NCI-H1694 treated with DMSO at 0.1 percent for 48 hours (cell line): ENCODE results near the gene PLA2G4B.
A peak's percentile ranks its signal among the peaks of the same experiment; 100 is the strongest.

Experiments
- DNase-seq: peaks from one replicate; lab custom pipeline; 2025; lab: John Stamatoyannopoulos, UW

Gene PLA2G4B

DNA sequence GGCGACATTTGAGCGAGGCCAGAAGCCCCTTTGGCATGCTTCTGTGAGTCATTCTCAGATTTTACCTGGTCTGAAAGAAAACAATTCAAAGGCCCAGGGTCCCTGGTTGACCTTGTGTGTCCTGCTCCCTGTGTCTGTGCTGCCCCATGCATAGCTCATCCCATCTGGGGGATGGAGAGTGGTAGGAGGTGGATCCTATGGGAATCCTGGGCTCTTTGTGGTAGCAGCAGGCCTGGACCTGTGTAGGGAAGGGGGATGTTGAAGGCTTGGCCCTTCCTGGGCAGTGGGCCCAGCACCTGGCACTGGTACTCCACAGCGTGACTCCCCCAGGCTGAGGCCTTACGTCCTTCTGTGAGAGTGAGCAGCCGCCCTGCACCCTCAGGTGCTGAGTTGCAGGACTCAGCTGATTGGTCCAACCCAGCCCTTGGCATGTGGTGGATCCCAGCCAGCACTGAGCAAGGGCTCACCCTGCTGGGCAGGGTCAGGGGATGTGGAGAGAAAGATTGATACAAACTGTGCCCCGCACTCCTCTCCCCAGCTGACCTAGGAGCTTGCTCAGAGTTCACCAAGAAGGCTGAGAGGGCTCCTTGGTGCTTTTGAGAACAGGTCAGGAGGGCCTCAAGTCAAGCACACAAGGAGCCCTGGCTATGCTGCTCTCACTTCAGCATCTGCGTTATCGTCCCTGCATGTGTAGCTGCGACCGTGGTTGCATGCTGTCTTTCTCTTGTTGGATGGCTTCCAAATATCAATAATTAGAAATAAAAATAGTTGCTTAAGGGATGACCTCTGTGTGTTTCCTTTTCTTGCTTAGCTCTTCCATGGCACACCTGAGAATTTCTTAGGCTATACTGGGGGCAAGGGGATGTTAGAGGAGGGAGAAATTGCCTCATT lies 32.1 kb upstream of the PLA2G4B start:
- DNase-seq = no peak

DNA sequence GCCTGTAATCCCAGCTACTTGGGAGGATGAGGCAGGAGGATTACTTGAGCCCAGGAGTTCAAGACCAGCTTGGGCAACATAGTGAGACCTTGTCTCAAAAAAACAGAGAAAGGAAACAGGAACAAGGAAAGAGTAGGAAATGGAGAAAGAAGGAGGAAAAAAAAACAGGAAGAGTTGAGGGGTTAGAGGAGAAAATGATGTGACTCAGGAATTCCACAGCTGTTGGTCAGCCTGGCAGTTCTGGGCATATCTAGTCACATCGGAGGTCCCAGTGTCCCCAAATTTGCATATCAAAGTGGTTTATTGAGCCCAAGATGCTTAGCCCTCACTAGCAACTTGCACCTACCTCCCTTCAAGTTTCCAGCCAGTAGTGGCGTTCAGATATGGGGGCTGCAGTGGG lies 29.5 kb upstream of the PLA2G4B start:
- DNase-seq = no peak

DNA sequence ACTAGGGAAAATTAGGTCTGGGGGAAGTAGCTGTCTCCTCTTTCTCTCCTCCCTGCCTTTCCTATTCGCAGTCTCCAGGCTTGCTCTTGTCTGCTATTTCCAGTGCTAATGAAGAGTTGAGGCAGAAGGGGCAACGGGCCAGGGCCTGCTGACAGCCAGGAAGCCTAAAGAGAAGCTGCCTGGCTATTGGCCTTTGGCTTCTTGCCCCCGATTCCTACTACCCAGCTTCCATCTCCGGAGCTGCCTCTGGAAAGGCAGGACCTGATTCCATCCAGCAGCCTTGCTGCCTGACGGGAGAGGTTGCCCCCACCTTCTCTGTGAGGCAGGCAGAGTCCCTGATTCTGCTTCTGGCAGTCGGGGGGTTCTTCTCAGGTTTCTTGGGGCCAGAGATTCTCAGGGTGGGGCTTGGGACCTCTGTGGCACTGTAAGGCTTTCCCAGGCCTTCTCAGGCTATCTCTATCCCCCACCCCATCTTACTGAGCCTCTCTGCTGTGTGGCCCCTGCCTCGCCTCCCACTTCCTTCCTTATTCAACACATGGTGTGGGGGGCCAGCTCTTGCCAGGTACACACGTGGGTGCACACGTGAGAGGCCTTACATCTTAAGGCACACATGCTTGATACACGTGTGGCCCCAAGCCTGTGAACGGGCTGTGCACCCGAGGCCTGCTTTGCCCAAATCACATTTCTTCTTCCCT lies 29.0 kb upstream of the PLA2G4B start:
- no peak for DNase-seq

DNA sequence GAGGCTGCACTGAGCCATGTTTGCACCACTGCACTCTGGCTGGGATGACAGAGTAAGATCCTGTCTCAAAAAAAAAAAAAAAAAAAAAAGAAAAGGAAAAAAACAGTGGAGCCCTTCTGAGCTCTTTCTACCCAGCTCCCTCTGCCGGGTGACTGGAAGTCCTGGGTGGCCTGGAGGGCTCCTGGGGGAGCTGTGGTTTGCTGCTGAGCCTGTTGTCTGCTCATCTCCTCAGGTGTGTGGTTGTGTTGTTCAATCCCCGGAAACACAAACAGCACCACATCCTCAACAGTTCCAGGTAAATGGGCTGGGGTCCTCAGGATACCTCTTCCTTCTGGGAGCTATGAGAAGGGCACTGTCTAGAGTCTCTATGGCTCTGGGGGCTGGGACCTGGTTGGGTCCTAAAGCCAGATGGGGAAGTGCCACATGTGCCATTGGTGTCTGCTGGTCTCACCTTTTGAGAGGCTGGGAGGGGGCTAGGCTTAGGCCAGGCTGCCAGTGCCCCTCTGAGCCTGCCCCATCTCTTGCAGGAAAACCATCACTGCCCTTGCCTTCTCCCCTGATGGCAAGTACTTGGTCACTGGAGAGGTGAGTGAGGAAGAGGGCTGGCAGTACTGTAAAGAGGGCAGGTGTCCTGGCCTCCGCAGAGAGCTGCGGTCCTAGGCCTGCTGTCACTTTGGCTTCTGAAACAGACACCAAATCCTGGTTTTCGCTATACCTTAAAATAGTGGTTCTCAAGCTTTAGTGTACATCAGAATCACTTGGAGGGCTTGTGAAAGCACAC lies 27.8 kb upstream of the PLA2G4B start:
- no peak for DNase-seq

DNA sequence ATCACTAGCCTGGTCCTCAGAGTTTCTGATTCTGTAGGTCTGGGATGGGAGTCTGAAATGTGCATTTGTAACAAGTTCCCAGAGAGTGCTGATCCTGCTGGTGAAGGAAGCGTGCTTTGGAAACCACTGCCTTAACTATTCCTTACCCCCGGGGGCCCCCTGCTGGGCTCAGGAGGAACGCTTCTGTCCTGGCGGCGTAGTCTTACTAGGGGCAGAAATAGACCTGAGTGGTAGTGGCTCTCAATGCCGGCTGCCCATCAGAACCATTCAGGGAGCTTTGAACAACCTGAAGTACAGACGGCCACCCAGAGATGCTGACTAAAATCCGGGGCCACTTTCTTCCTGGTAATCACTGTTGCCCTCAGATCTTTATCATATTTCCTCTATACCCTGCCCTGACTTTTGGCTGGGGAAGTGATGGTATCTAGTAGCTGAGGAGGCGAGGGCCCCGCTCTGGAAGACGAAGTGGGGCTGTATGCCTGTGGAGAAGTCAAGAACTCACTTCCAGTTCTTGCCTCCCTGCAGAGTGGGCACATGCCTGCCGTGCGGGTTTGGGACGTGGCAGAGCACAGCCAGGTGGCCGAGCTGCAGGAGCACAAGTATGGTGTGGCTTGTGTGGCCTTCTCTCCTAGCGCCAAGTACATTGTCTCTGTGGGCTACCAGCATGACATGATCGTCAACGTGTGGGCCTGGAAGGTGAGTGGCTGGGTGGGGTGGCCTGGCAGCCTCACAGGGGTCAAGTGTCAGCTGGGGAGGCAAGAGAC lies 27.0 kb upstream of the PLA2G4B start:
- DNase-seq = peak; percentile 63

DNA sequence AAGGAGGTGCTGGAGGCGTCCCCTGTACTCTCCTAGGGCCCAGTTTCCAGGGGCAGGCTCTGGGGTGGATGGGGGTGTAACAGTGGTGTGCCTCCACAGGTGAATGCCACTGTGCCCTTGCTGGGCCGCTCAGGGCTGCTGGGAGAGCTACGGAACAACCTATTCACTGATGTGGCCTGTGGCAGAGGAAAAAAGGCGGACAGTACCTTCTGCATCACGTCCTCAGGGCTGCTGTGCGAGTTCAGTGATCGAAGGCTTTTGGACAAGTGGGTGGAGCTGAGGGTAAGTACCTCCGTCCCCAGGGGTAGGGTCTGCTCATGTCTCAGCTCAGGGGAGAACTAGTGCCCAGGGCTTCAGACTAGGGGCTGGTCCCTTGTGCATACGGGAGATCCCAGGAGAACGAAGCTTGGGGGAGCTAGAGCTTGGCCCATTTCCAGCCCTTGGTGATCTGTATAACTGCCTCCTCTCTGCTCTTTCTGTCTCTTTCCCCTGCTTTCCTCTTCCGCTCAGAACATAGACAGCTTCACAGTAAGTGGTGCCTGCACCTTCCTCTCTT lies 25.7 kb upstream of the PLA2G4B start:
- no peak for DNase-seq

DNA sequence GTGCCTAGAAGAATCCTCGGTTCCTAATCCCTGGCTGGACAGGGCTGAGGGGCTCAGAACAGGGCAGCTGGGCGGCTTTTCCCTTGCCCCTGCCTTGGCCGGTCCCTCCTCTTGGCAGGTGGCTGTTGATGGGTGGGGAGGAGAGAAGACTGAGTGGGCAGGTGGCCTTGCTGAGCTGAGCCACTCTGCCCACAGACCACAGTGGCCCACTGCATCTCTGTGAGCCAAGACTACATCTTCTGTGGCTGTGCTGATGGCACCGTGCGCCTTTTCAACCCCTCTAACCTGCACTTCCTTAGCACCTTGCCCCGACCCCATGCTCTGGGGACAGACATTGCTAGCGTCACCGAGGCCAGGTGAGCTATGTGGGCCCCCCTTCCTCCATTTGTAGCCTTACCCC lies 25.2 kb upstream of the PLA2G4B start:
- no peak for DNase-seq

DNA sequence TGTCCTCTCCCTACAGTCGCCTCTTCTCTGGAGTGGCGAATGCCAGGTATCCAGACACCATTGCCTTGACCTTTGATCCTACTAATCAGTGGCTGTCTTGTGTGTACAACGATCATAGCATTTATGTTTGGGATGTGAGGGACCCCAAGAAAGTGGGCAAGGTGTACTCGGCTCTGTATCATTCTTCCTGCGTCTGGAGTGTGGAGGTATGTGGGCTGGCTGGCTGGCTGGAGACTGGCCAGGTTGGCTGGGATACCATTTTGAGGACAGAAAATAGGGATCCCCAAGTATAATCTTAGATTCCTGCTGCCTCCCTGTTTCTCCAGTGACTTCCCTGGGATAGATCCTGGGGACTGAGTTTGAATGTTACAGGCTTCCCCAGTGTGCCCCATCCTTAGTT lies 24.1 kb upstream of the PLA2G4B start:
- DNase-seq = no peak

DNA sequence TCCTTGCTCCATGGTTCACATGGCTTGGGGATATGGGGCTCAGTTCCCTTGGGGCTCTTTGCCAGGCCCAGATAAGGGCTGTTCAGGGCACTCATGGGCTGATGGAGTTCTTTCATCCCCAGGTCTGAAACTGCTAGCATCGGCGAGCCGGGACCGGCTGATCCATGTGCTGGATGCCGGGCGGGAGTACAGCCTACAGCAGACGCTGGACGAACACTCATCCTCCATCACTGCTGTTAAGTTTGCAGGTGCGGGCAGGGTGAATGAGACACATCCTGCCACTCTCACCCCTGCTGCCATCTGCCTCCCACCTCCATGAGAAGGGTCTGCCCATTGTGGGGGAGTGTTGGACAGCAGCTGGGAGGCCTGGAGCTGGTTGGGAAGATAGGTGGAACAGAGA lies 21.9 kb upstream of the PLA2G4B start:
- no peak for DNase-seq

DNA sequence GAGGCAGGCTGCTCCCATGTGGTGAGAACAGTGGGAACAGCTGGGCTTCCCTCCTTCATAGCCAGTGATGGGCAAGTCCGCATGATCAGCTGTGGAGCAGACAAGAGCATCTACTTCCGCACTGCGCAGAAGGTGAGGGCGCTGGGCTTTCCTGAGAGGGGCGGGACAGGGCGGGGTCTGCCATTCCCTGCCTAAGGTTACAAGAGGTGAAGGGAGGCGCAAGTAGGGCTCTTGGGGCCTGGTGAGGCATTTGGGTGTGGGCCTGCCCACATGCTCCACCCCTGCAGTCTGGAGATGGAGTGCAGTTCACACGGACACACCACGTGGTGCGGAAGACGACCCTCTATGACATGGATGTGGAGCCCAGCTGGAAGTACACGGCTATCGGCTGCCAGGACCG lies 21.3 kb upstream of the PLA2G4B start:
- DNase-seq = no peak

DNA sequence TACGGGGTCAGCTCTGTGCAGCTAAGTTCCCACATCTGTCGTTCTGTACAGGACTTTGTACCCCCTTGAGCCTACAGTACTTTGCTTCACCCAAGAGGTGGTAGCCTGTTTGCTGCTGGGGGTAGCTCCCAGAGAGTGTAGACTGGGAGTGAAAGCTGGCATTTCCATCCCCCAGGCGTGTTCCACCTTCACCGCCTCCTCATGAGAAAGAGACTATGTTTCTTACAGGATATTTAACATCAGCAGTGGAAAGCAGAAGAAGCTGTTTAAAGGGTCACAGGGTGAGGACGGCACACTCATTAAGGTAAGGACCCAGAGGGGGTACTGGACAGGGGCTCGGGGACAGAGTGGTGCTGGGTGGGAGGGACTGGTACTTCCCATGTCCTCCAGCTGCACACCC lies 20.9 kb upstream of the PLA2G4B start:
- DNase-seq = no peak

DNA sequence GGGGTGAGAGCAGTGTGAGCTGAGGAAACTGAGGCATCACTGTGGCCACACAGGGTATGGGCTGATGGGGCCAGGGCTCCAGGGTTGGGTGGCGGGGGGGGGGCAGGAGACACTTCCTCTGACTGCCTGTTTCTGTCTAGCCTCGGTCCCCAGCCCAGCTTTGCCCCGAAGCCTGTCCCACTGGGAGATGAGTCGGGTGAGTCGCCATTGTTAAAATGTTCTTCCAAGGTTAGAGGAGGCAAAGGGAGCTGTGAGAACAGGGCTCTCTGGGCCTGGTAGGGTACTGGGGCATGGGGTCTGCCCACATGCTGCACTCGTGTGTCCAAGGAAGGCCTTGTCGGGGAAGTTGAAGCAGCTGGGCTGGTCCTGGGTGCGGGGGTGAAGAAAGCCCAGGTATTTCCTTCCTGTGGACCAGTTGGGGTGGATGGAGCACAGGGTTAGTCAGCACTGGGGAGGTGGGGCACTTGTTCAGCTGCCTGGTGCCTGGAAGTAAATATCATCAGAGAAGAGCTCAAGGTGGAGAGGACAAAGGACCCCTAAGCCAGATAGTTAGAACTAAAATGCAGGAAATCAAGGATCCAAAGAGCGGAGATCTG lies 19.1 kb upstream of the PLA2G4B start:
- DNase-seq = no peak

DNA sequence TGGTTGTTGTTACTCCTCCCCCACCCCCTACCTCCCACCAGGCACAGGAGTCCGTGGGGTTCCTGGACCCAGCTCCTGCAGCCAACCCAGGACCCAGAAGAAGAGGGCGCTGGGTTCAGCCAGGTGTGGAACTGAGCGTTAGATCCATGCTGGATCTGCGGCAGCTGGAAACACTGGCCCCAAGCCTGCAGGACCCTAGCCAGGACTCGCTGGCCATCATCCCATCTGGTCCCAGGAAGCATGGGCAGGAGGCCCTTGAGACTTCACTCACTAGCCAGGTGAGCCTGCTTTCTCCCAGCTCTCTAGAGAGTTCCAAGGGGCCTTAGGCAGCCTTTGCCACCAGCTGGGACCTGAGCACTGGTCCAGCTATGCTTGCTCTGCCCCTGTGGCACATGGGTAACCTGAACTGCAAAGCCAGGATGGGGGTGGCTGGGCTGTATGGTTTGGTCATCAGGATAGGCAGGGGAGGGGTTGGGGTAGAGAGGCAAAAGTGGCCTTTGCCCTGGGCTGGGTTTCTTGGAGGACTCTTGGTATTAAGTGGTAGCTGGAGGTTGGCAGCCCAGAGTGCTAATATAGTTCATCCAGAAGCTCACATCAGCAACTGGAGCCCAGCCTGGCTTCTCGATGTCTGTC lies 17.7 kb upstream of the PLA2G4B start:
- no peak for DNase-seq

DNA sequence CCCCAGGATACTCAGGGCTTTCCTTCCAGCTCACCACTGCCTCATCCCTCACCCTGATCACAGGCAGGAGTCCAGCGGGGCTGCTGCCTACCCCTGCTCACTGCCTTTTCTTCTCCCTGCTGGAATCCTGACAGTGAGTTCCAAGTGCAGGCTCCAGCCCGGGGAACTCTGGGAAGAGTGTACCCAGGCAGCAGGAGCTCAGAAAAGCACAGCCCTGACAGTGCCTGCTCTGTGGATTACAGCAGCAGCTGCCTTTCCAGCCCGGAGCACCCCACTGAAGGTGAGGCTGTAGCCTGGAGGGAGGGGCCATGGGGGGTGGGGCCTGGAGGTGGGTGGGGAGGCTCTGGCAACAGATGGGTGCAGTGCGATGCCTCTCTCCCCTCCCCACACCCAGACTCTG lies 16.8 kb upstream of the PLA2G4B start:
- DNase-seq = no peak

DNA sequence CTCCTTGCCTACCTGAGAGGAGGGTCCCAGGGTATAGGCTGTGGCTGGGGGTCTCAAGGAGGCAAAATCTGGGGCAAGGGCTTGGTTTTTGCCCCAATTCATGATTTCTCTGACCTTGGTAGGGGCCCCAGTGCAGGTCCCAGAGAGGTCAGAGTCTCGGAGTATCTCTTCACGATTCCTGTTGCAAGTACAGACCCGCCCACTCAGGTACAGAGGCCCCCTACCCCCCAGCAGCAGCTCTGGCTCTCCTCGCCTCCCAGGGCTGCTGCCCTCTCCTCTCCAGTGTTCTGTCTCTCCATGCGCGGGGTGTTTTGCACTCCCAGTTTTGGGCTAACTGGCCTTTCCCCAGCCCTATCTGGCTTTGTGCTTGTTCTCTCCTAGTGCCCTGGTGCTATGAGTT lies 16.2 kb upstream of the PLA2G4B start:
- DNase-seq = no peak

DNA sequence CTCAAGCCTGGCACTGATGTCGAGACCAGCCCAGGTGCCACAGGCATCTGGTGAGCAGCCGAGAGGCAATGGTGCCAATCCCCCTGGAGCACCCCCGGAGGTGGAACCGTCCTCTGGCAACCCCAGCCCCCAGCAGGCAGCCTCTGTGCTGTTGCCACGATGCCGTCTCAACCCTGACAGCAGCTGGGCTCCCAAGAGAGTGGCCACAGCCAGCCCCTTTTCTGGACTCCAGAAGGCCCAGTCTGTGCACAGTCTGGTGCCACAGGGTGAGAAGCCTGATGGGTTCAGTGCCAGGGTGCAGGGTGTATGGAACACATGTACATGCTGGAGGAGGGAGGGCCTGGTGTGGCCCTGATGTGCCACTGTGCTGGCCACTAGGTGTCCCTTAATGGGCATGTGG lies 15.7 kb upstream of the PLA2G4B start:
- DNase-seq = no peak

DNA sequence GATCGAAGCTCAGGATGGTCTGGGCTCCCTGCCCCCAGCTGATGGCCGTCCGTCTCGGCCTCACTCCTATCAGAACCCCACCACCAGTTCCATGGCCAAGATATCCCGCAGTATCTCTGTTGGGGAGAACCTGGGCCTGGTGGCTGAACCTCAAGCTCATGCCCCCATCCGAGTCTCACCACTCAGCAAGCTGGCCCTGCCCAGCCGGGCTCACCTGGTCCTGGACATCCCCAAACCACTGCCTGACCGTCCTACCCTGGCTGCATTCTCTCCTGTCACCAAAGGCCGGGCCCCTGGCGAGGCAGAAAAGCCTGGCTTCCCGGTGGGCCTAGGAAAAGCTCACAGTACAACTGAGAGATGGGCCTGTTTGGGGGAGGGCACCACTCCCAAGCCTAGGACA lies 15.1 kb upstream of the PLA2G4B start:
- no peak for DNase-seq

DNA sequence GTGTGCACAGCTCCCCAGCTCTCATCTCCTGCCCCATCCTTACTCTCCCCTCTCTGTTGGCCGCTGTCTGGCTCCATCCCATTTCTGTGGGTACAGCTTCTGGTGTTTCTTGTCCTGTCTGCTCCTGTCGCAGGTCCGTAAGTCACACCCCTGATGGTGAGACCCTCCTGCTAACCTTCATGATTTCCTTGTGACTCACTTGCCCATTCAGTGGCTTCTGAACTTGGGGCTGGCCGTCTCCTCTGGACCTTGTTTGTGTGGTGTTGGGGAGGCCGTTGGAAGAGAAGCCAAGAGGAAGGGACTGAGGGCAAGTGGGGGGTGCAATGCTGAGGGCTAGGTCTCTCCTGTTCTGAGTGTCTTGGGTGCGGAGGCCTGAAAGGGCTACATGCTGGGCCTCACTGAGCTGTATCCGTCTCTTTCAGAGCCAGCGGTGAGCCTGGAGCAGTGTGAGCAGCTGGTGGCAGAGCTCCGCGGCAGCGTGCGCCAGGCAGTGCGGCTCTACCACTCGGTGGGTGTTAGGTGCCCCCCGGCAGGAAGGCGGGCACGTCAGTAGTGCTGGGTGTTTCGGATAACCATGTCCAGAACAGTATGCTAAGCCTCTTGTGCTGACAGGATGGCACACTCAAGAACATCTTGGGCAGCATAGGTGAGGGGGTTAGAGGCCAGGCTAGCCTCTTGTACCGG lies 14.4 kb upstream of the PLA2G4B start:
- DNase-seq = no peak

DNA sequence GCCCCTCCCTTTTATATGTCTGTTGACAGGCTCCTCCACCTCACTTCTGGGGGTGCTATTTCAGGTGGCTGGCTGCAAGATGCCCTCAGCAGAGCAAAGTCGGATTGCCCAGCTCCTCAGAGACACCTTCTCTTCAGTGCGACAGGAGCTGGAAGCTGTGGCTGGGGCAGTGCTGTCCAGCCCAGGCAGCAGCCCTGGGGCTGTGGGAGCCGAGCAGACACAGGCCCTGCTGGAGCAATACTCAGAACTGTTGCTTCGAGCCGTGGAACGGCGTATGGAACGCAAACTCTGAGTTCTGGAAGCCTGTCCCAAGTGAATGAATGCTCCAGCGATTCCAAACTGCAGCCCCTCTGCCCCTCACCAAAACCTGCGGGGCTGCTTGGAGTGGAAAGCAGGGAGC lies 13.5 kb upstream of the PLA2G4B start:
- no peak for DNase-seq
